GM20000 (cell line): ENCODE results near the gene PHACTR1.

Experiments
- DNase-seq: peaks from one replicate; pipeline ENCODE4 v3.0.0; 2012; ENCODE audit warnings: low spot score
- CTCF ChIP-seq: IDR thresholded peaks from 2 replicates; pipeline ENCODE4 v1.5.1; 2012; ENCODE audit warnings: mild to moderate bottlenecking, control low read depth; ENCODE audit errors: extremely low read depth, missing control alignments

PHACTR1 gene

GRCh38 chr6:13080462-13081188, 364.1 kb downstream of the PHACTR1 start:
- no peak for DNase-seq
- TF ChIP-seq CTCF = no peak

GRCh38 chr6:13081189-13081563, 364.6 kb downstream of the PHACTR1 start:
- no peak for TF ChIP-seq CTCF
- DNase-seq = no peak

- TF ChIP-seq CTCF = no peak
These were observed 372.9 kb downstream of the PHACTR1 start for GRCh38 chr6:13089296-13089994.

GRCh38 chr6:13091192-13091591, 374.6 kb downstream of the PHACTR1 start:
- no peak for TF ChIP-seq CTCF
- no peak for DNase-seq

More at GRCh38 chr6:13089296-13089994, 372.9 kb downstream of the PHACTR1 start:
- DNase-seq = no peak

- no peak for DNase-seq
- TF ChIP-seq CTCF = no peak
These were observed 378.3 kb downstream of the PHACTR1 start for GRCh38 chr6:13094781-13095425.

- DNase-seq = no peak
- TF ChIP-seq CTCF = no peak
These were observed 379.5 kb downstream of the PHACTR1 start for GRCh38 chr6:13096084-13096483.

- no peak for DNase-seq
- TF ChIP-seq CTCF = no peak
These were observed 380.9 kb downstream of the PHACTR1 start for GRCh38 chr6:13097454-13097853.
